PC-9 (cell line): Measurements from ENCODE around the gene FNIP2.

Experiments
- CTCF ChIP-seq: fragments of 200-600 bp; sonication (generic); conservative IDR thresholded peaks from 2 replicates; pipeline ENCODE4 v1.6.1; 2017; ENCODE audit warnings: mixed run types, antibody characterized with exemption, mild to moderate bottlenecking, moderate library complexity
- EZH2 ChIP-seq: fragments of 200-600 bp; sonication (generic); IDR thresholded peaks from 2 replicates; pipeline ENCODE4 v1.8.0; 2017; ENCODE audit warnings: antibody characterized with exemption, low read depth

- no peak for TF ChIP-seq CTCF
- no peak for TF ChIP-seq EZH2
Measured at GRCh38 chr4:158814636-158815330, 46.0 kb downstream of the FNIP2 start.
